Measurements from ENCODE around the gene LRP1.

LRP1 gene

DNA sequence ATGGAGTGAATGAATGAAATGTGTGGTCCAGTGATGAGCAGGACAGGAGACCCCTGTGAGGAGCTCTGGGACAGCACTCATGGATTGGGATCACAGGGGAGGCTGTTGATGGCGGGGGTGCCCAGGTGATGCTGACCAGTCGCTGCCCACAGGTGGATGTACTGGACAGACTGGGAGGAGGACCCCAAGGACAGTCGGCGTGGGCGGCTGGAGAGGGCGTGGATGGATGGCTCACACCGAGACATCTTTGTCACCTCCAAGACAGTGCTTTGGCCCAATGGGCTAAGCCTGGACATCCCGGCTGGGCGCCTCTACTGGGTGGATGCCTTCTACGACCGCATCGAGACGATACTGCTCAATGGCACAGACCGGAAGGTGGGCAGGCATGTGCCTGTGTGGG lies 32.5 kb downstream of the LRP1 start:
- TF ChIP-seq EZH2 (optimal IDR thresholded peaks at IDR 0.05; ENCODE audit: low read depth, low read length) = no peak
- no peak for TF ChIP-seq EZH2phosphoT487 (IDR thresholded peaks at IDR 0.05; ENCODE audit: low read length)
- TF ChIP-seq, protein P1, sequence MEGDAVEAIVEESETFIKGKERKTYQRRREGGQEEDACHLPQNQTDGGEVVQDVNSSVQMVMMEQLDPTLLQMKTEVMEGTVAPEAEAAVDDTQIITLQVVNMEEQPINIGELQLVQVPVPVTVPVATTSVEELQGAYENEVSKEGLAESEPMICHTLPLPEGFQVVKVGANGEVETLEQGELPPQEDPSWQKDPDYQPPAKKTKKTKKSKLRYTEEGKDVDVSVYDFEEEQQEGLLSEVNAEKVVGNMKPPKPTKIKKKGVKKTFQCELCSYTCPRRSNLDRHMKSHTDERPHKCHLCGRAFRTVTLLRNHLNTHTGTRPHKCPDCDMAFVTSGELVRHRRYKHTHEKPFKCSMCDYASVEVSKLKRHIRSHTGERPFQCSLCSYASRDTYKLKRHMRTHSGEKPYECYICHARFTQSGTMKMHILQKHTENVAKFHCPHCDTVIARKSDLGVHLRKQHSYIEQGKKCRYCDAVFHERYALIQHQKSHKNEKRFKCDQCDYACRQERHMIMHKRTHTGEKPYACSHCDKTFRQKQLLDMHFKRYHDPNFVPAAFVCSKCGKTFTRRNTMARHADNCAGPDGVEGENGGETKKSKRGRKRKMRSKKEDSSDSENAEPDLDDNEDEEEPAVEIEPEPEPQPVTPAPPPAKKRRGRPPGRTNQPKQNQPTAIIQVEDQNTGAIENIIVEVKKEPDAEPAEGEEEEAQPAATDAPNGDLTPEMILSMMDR (IDR thresholded peaks at IDR 0.05; ENCODE audit: low read length) = no peak
- Histone ChIP-seq H3K4me1 (ENCODE audit: low read length) (no peaks in the 10 kb centered on the region), H3K9me2 (replicated peaks; ENCODE audit: insufficient read depth, low read length) (no peaks in the 10 kb centered on the region), H3K9me3 (replicated peaks; ENCODE audit: insufficient read depth, low read length) (no peaks in the 10 kb centered on the region), H3K9ac (ENCODE audit: low read length) (no peak overlapping the region), H4K20me1 (ENCODE audit: insufficient read depth, low read length) (no peaks in the 10 kb centered on the region), H3K27me3 (replicated peaks; ENCODE audit: insufficient read depth, low read length) (peaks cover 6% of the 10 kb centered on the region; the same call in 1 of the 2 replicates), H3K27ac (ENCODE audit: low read length) (no peak overlapping the region), H2AFZ (ENCODE audit: low read length) (no peak overlapping the region), H3K4me2 (ENCODE audit: low read depth, low read length) (no peak overlapping the region), H3K79me2 (ENCODE audit: low read length) (no peaks in the 10 kb centered on the region), H3K4me3 (ENCODE audit: low read length) (no peak overlapping the region), H3K36me3 (replicated peaks; ENCODE audit: insufficient read depth, low read length) (no peaks in the 10 kb centered on the region), H3F3A (ENCODE audit: insufficient read depth, low read length) (no peaks in the 10 kb centered on the region)
- no peak for DNase-seq

DNA sequence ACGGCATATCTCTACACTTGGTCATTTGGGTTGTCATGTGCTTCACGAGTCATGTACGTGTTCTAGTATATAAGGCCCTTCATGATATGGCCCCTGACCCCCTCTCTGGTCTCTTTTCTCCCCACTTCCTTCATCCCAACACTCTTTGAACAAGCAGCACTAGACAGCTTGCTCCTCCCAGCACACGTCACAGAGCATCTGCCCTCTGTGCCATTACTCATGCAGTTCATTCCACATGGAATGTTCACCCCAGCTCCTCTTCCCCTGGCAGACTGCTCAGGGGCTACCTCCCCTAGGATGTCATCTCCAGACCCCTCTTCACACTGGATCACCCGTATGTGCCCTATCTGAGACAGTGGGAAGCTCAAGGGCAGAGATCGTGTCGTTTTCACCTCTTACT lies 33.2 kb downstream of the LRP1 start:
- Histone ChIP-seq H3F3A (ENCODE audit: insufficient read depth, low read length) (no peaks in the 10 kb centered on the region), H3K36me3 (replicated peaks; ENCODE audit: insufficient read depth, low read length) (no peaks in the 10 kb centered on the region), H3K27ac (ENCODE audit: low read length) (no peak overlapping the region), H2AFZ (ENCODE audit: low read length) (no peak overlapping the region), H3K9me2 (replicated peaks; ENCODE audit: insufficient read depth, low read length) (no peaks in the 10 kb centered on the region), H3K9ac (ENCODE audit: low read length) (no peak overlapping the region), H3K4me1 (ENCODE audit: low read length) (no peaks in the 10 kb centered on the region), H3K9me3 (replicated peaks; ENCODE audit: insufficient read depth, low read length) (no peaks in the 10 kb centered on the region), H3K4me2 (ENCODE audit: low read depth, low read length) (no peak overlapping the region), H3K4me3 (ENCODE audit: low read length) (no peak overlapping the region), H4K20me1 (ENCODE audit: insufficient read depth, low read length) (no peaks in the 10 kb centered on the region), H3K79me2 (ENCODE audit: low read length) (no peaks in the 10 kb centered on the region), H3K27me3 (replicated peaks; ENCODE audit: insufficient read depth, low read length) (peaks cover 6% of the 10 kb centered on the region; the same call in 1 of the 2 replicates)
- no peak for TF ChIP-seq EZH2 (optimal IDR thresholded peaks at IDR 0.05; ENCODE audit: low read depth, low read length)
- TF ChIP-seq EZH2phosphoT487 (IDR thresholded peaks at IDR 0.05; ENCODE audit: low read length) = no peak
- TF ChIP-seq, protein P1 (IDR thresholded peaks at IDR 0.05; ENCODE audit: low read length) = no peak
- no peak for DNase-seq

- Histone ChIP-seq H2AFZ (ENCODE audit: low read length) (no peak overlapping the region), H3K9me2 (replicated peaks; ENCODE audit: insufficient read depth, low read length) (no peaks in the 10 kb centered on the region), H3K4me1 (ENCODE audit: low read length) (no peaks in the 10 kb centered on the region), H3K4me2 (ENCODE audit: low read depth, low read length) (no peak overlapping the region), H3K27me3 (replicated peaks; ENCODE audit: insufficient read depth, low read length) (peaks cover 6% of the 10 kb centered on the region; the same call in 1 of the 2 replicates), H3K36me3 (replicated peaks; ENCODE audit: insufficient read depth, low read length) (no peaks in the 10 kb centered on the region), H3K9ac (ENCODE audit: low read length) (no peak overlapping the region), H3K9me3 (replicated peaks; ENCODE audit: insufficient read depth, low read length) (no peaks in the 10 kb centered on the region), H4K20me1 (ENCODE audit: insufficient read depth, low read length) (no peaks in the 10 kb centered on the region), H3F3A (ENCODE audit: insufficient read depth, low read length) (no peaks in the 10 kb centered on the region), H3K27ac (ENCODE audit: low read length) (no peak overlapping the region), H3K79me2 (ENCODE audit: low read length) (no peaks in the 10 kb centered on the region), H3K4me3 (ENCODE audit: low read length) (no peak overlapping the region)
- no peak for DNase-seq
- TF ChIP-seq EZH2 (optimal IDR thresholded peaks at IDR 0.05; ENCODE audit: low read depth, low read length) (no peak), EZH2phosphoT487 (IDR thresholded peaks at IDR 0.05; ENCODE audit: low read length) (no peak)
- TF ChIP-seq, protein P1 (IDR thresholded peaks at IDR 0.05; ENCODE audit: low read length) = no peak
Observed at GRCh38 chr12:57162553-57163125, 34.4 kb downstream of the LRP1 start.

Data from MM.1S (cell line).